Sigmoid colon (tissue), 7 donors: Measurements from ENCODE around the gene TRMT61A. TPM values are rescaled to one million over a fixed set of nuclear protein-coding genes. Genes with fewer than 3 reads are reported as not detected.

ENCODE experiments used
- DNase-seq: peaks from one replicate; pipeline ENCODE4 v3.0.0-alpha.2; 2019
- H3K27ac ChIP-seq, 4 donors: fragments of 200-600 bp; sonication (generic); one replicate each; pipeline ENCODE4 v1.5.1; 2016 to 2019; ENCODE audit warnings: mild to moderate bottlenecking in 1 of 4
- H3K27me3 ChIP-seq, 3 donors: fragments of 200-600 bp; sonication (generic); one replicate each; pipeline ENCODE4 v1.5.1; 2019; ENCODE audit warnings: mild to moderate bottlenecking in 1 of 3
- H3K36me3 ChIP-seq, 4 donors: fragments of 200-600 bp; sonication (generic); one replicate each; pipeline ENCODE4 v1.5.1; 2016 to 2019
- H3K4me1 ChIP-seq, 4 donors: fragments of 200-600 bp; sonication (generic); one replicate each; pipeline ENCODE4 v1.5.1; 2017 to 2019
- H3K4me3 ChIP-seq, 4 donors: fragments of 200-600 bp; sonication (generic); one replicate each; pipeline ENCODE4 v1.5.1; 2017 to 2019; ENCODE audit warnings: mild to moderate bottlenecking in 2 of 4, moderate library complexity in 1 of 4
- H3K9me3 ChIP-seq, 4 donors: fragments of 200-600 bp in 3 of 4; sonication (generic) in 3 of 4; one replicate each; pipeline versions ENCODE4 v1.5.1 to v1.6.1; 2013 to 2019
- EP300 ChIP-seq, 4 donors: sonication (generic); formaldehyde crosslinking; IDR thresholded peaks; one replicate each; pipeline ENCODE4 v1.6.1; 2017; ENCODE audit warnings: antibody characterized with exemption in 4 of 4
- POLR2A ChIP-seq, 2 donors: fragments of 450-650 bp; IDR thresholded peaks; one replicate each; pipeline ENCODE4 v1.6.1; 2016; ENCODE audit warnings: antibody characterized with exemption in 2 of 2, mild to moderate bottlenecking in 2 of 2, moderate library complexity in 2 of 2
- POLR2AphosphoS5 ChIP-seq, 4 donors: sonication (generic); formaldehyde crosslinking; IDR thresholded peaks; one replicate each; pipeline ENCODE4 v1.6.1; 2017; ENCODE audit warnings: antibody characterized with exemption in 4 of 4
- WGBS, 2 donors: extraction: QIAGEN DNeasy Blood & Tissue Kit; methylation state at CpG; one replicate each; pipeline ENCODE4 v1.1.7; 2013; 5-methylcytosine and 5-hydroxymethylcytosine counted together
- intact Hi-C: fragments of 100-400 bp; cut with DNase I; formaldehyde crosslinking; loops from one replicate; pipeline ENCODE4 v1.15.1; 2023
- polyA plus RNA-seq, 3 donors: library from polyadenylated mRNA; stranded (reverse); fragments of 200-250 nt; gene quantifications; one replicate each; pipeline ENCODE4 v1.2.3, GENCODE V29; 2013
- total RNA-seq, 4 donors: library from RNA; depleted of rRNA; stranded (reverse); fragments of >200 nt; gene quantifications; one replicate each; pipeline ENCODE4 v1.1.0, GENCODE V29; 2016
- TF ChIP-seq, protein P1 (sequence below), 4 experiments: fragments of 450-650 bp in 3 of 4; fragments of 200-600 bp in 1 of 4; IDR thresholded peaks; one replicate each; pipeline ENCODE4 v1.5.1; 2016 to 2019; ENCODE audit warnings: antibody characterized with exemption in 4 of 4, mild to moderate bottlenecking in 3 of 4, moderate library complexity in 2 of 4
- donor health status: healthy with polysubstance abuse.
- donor health status: Bipolar disorder and iron deficiency.
- donor health status: healthy.

TRMT61A gene
- total and polyA plus RNA-seq, 7 donors, result 4.2 to 27.2 (median 20.2) TPM

DNA sequence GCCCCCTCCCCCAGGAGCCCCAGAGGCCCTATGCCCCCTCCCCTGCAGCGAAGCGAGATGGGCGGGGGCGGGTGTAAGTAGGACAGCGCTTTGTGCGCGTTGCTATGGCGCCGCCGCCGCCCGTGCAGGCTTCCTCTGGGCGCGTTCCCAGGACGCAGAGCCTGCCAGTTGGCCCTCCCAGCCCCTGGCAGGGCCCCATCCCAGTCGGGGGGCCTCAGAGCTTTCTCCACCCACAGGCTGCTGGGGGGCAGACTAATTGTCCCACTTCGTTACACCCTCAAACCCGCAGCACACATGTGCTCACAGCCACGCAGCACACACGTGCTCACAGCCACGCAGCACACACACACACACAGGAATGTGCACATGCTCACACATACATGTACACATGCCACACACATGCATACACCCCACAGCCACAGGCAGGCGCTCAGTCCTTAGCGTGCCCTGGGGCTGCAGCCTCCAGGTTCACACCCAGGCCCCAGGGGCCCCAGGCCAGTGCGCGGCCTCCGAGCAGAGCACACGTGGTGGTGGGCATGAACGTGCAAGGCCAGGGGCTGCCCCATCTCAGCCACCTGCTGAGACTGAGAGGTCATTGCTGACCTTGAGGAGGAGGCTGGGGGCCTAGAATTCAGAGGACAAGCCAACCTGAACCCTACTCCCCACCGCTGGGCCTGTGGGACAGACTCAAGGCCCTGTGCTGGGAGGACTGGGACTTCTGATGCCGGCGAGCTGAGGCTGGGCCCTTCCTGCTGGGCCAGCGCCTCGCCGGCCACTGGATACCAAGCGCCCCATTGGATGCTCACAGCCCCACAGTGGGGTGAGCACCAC lies 15.6 kb downstream of the TRMT61A start:
- intact Hi-C loops, result loop anchor here (1.0 kb wide), 1 partner anchor 44 kb away; no protein-coding TSS in a partner anchor
- peak overlapping the region in 1 of 4 donors; percentile 3 for H3K4me3 ChIP-seq

DNA sequence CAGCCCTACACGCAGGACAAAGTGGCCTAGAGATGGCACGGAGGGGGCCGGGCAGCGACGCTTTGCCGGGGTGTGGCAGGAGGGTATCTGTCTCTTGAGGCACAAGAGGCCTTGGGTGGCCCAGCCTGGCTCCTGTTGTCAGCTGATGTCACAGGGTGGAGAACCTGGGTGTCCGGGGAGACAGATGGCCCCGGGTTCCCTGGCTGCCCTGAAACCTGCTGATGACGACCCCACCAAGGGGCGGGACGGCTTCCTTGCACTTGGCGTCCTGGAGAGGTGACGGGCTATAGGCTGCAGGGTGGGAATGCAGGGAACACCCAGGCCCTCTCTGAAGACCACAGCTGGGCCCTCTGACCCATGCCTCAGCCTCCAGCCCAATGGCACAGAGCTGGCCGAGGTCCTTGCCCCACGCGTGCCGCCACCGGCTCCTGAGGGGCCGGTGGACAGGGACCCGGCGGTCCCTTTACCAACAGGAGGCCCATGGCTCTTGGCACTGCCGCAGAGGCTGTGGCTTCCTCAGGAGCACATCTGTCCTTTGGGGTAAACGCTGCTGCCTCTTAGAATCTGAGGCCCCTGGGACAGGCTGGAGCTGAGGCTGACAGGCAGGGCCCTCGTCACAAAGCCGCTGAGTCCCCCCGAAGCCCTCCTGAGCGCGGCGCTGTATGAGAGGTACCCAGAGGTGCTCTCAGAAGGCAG lies 16.4 kb downstream of the TRMT61A start:
- intact Hi-C loops, result loop anchor here (1.0 kb wide), 1 partner anchor 45 kb away; no protein-coding TSS in a partner anchor

More for the DNA sequence above, 15.6 kb downstream of the TRMT61A start:
- WGBS, 2 donors, result 48 to 75% methylated on average over 35 of the region's 35 CpGs
- no peaks in the 10 kb centered on the region for H3K36me3 ChIP-seq
- peak overlapping the region; percentile 92 to 98 (median 94) for H3K27ac ChIP-seq
- DNase-seq, result peak; percentile 86
- H3K27me3 ChIP-seq, result no peaks in the 10 kb centered on the region
- no peaks in the 10 kb centered on the region for H3K9me3 ChIP-seq
- peak in 2 of 4 donors; percentile 31 to 43 for TF ChIP-seq POLR2AphosphoS5 (IDR thresholded peaks at IDR 0.05)
- TF ChIP-seq, protein P1, sequence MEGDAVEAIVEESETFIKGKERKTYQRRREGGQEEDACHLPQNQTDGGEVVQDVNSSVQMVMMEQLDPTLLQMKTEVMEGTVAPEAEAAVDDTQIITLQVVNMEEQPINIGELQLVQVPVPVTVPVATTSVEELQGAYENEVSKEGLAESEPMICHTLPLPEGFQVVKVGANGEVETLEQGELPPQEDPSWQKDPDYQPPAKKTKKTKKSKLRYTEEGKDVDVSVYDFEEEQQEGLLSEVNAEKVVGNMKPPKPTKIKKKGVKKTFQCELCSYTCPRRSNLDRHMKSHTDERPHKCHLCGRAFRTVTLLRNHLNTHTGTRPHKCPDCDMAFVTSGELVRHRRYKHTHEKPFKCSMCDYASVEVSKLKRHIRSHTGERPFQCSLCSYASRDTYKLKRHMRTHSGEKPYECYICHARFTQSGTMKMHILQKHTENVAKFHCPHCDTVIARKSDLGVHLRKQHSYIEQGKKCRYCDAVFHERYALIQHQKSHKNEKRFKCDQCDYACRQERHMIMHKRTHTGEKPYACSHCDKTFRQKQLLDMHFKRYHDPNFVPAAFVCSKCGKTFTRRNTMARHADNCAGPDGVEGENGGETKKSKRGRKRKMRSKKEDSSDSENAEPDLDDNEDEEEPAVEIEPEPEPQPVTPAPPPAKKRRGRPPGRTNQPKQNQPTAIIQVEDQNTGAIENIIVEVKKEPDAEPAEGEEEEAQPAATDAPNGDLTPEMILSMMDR (IDR thresholded peaks at IDR 0.05), result no peak
- H3K4me1 ChIP-seq, result peaks cover 0 to 93% (median 90%) of the 10 kb centered on the region in 4 donors

DNA sequence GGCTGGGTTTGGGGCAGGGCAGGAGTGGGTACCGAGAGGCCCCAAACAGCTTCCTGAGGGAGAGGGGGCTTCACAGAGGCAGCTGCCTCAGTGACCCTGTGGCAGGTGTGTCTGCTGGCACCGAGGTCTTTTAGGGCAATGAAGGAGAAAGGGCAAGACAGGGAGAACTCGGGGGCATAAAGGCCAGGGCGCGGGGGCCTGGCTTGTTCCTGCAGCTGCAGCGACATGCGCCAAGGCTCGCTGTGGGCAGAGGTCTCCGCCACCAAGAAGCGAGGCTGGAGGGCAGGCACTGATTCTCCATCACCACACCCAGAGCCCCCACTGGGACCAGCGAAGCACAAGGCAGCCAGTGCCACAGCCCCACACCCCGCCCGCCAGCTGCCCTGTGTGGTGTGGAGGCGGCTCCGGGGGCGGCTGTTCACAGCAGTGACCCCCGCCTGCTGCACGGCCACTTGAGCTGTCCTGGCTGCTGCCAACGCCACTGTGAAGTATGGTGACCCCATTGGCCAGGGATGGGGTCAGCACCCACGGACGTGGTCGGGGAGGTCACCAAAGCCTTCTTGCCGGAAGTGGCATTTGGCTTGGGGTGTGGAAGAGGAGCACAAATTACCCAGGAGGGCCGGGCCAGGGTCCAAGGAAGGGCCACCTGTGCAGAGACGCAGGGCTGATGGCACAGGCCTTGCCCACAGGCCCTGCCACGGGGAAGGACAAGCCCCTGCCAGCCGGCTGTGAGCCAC lies 17.1 kb downstream of the TRMT61A start:
- intact Hi-C loops, result loop anchor here (1.0 kb wide), 2 partner anchors 28 to 46 kb away; no protein-coding TSS in a partner anchor
- TF ChIP-seq, protein P1 (IDR thresholded peaks at IDR 0.05), result no peak
- no peak for TF ChIP-seq EP300 (IDR thresholded peaks at IDR 0.05)
- TF ChIP-seq POLR2A (IDR thresholded peaks at IDR 0.05), result no peak
- TF ChIP-seq POLR2AphosphoS5 (IDR thresholded peaks at IDR 0.05), result no peak
- Histone ChIP-seq H3K27ac (peak overlapping the region; percentile 92 to 98 (median 94)), H3K36me3 (no peaks in the 10 kb centered on the region), H3K4me1 (peaks cover 0 to 93% (median 91%) of the 10 kb centered on the region in 4 donors), H3K9me3 (no peaks in the 10 kb centered on the region), H3K27me3 (no peaks in the 10 kb centered on the region), H3K4me3 (no peak overlapping the region)
- no peak for DNase-seq
- 75 to 86% methylated on average over 27 of the region's 27 CpGs for WGBS, 2 donors

More for the DNA sequence above, 16.4 kb downstream of the TRMT61A start:
- Histone ChIP-seq H3K36me3 (no peaks in the 10 kb centered on the region), H3K9me3 (no peaks in the 10 kb centered on the region), H3K27me3 (no peaks in the 10 kb centered on the region), H3K27ac (peak overlapping the region; percentile 92 to 98 (median 94)), H3K4me3 (no peak overlapping the region), H3K4me1 (peaks cover 0 to 93% (median 91%) of the 10 kb centered on the region in 4 donors)
- DNase-seq, result peak; percentile 73
- 92 to 93% methylated on average over 29 of the region's 29 CpGs for WGBS, 2 donors
- no peak for TF ChIP-seq EP300 (IDR thresholded peaks at IDR 0.05)
- no peak for TF ChIP-seq POLR2A (IDR thresholded peaks at IDR 0.05)
- no peak for TF ChIP-seq POLR2AphosphoS5 (IDR thresholded peaks at IDR 0.05)
- TF ChIP-seq, protein P1 (IDR thresholded peaks at IDR 0.05), result no peak

DNA sequence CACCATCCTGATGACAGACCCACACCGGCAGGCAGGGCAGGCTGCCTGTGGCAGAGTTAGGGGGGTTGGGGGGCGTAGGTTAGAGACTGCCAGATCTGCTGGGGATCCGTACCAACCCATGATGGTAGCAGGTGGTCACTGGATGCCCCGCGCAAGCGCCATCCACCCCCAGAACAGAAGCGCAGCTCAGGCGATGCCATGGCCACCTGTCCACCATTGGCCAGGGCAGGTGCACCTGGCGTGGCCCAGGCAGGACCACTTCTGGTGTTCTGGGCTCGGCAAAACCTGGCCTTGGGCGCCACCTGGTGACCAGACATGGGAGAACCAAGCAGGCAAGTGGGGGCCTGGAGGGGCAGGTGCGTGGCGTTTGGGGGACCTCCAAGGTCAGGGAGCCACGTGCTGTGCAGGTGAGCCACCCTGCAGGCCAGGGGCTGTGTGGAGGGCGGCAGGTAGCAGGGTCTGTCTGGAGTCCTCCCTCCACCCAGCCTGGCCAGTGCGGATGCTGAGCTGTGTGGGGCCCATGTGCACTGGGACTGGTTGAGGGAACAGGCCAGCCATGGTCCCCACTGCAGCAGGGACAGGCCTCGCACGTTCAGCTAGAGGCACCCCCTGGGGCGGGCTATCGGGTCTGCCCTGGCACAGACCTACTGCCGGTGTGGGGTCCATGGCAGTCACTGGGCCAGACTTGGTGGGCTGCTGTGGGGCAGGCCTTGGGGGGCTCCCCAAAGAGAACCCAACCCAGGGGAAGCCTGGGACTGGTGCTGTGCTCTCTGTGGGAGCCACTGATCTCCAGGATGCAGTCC lies 17.9 kb downstream of the TRMT61A start:
- peak; percentile 88 for DNase-seq
- peaks cover 0 to 93% (median 91%) of the 10 kb centered on the region in 4 donors for H3K4me1 ChIP-seq
- WGBS, 2 donors, result 23 to 32% methylated on average over 21 of the region's 21 CpGs

More for the DNA sequence above, 17.9 kb downstream of the TRMT61A start:
- no peaks in the 10 kb centered on the region for H3K9me3 ChIP-seq
- H3K27ac ChIP-seq, result peak overlapping the region; percentile 55 to 98 (median 93)
- TF ChIP-seq POLR2AphosphoS5 (IDR thresholded peaks at IDR 0.05) (peak in 3 of 4 donors; percentile 15 to 51 (median 36)), POLR2A (IDR thresholded peaks at IDR 0.05) (no peak), EP300 (IDR thresholded peaks at IDR 0.05) (no peak)
- TF ChIP-seq, protein P1 (IDR thresholded peaks at IDR 0.05), result peak; percentile 95 to 97 (median 97)
- H3K36me3 ChIP-seq, result no peaks in the 10 kb centered on the region
- no peaks in the 10 kb centered on the region for H3K27me3 ChIP-seq
- H3K4me3 ChIP-seq, result no peak overlapping the region
- intact Hi-C loops, result loop anchor here (1.0 kb wide), 1 partner anchor 29 kb away; no protein-coding TSS in a partner anchor
